Activated CD4-positive, alpha-beta T cell treated with anti-CD3 and anti-CD28 coated beads for 36 hours (primary cell): ENCODE results near the gene AMPD3. TPM values are rescaled to one million over a fixed set of nuclear protein-coding genes. Genes with fewer than 3 reads are reported as not detected.

ENCODE experiments used
- ATAC-seq: fragments of 200-7000 bp; cut with Tn5 transposase; one replicate; pipeline ENCODE4 v1.10.0; 2021; ENCODE audit warnings: mild to moderate bottlenecking, moderate library complexity
- CTCF ChIA-PET: fragments of 350-600 bp; sonication (Branson Sonifier 250); formaldehyde crosslinking; loops from one replicate; lab custom pipeline; 2021; ENCODE audit warnings: antibody characterized with exemption; lab: Charles Lee
- POLR2A ChIA-PET: fragments of 350-600 bp; sonication (Branson Sonifier 250); formaldehyde crosslinking; loops from one replicate; lab custom pipeline; 2021; ENCODE audit warnings: antibody characterized with exemption, inconsistent platforms; lab: Charles Lee
- DNase-seq: peaks from one replicate; pipeline ENCODE4 v3.0.0-alpha.2; 2020
- H3K27ac Mint-ChIP-seq: one replicate; pipeline ENCODE4 v1.8.0; 2021; ENCODE audit warnings: mixed read lengths
- H3K27me3 Mint-ChIP-seq: one replicate; pipeline ENCODE4 v1.8.0; 2021; ENCODE audit warnings: mixed read lengths
- H3K36me3 Mint-ChIP-seq: one replicate; pipeline ENCODE4 v1.8.0; 2021; ENCODE audit warnings: low read depth, mixed read lengths
- H3K4me1 Mint-ChIP-seq: one replicate; pipeline ENCODE4 v1.8.0; 2021; ENCODE audit warnings: mixed read lengths
- H3K4me3 Mint-ChIP-seq: one replicate; pipeline ENCODE4 v1.8.0; 2021; ENCODE audit warnings: mild to moderate bottlenecking, moderate library complexity, mixed read lengths
- H3K9me3 Mint-ChIP-seq: one replicate; pipeline ENCODE4 v1.8.0; 2021; ENCODE audit warnings: low read depth, mixed read lengths
- intact Hi-C, 2 experiments: fragments of 100-400 bp; cut with DNase I in 1 of 2; cut with micrococcal nuclease in 1 of 2; formaldehyde crosslinking; loops; one replicate each; pipeline versions ENCODE4 v1.14.2 to v1.15.1; 2022 to 2024; cut with DNase I, micrococcal nuclease
- total RNA-seq, 2 experiments: library from RNA; stranded (reverse); gene quantifications; one replicate each; pipeline ENCODE4 v1.2.3, GENCODE V29; 2021

AMPD3 gene
- total RNA-seq, 2 experiments from 2014 or later: 26.3 to 27.1 TPM

DNA sequence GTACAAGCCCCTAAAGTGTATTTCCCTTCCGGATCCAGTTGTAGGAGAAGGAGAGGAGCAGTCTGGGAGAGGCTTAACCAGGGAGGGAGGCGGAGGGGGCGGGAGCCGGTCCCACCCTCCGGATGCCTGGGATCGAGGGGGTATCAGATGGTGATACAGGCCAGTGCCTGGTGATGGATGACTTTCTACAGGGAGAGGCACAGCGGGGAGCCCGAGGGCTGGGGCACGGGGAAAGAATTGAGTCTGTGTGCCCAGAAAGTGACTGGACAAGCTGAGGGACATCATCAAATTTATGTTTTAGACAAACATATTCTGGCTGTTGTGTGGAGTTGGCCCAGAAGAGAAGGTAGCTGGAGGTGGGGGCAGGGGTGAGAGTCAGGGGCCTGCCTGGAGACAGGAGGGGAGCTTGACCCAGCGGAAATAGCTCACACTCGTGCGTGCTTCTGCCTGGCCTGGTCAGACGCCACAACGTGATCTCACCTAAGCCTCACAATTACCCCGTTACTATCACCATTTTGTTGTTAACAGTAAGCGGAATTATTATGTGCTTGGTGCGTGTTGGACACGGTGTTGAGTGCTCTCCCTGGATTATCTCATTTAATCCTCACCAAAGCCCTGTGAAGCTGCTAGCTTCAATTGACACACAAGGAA lies 42.4 kb downstream of the AMPD3 start:
- ChIA-PET POLR2A (no interaction called here), CTCF (interaction anchor here (0.6 to 0.8 kb wide), 2 partner anchors 13 to 83 kb away, joined by 3 read pairs; no protein-coding TSS in a partner anchor)
- Mint-ChIP-seq H3K27ac (no peak overlapping the region), H3K4me1 (no peaks in the 10 kb centered on the region), H3K4me3 (no peak overlapping the region), H3K36me3 (peaks cover 33% of the 10 kb centered on the region), H3K27me3 (no peaks in the 10 kb centered on the region), H3K9me3 (no peaks in the 10 kb centered on the region)
- no peak for DNase-seq
- no peak for ATAC-seq
- intact Hi-C loops: no loop called here

DNA sequence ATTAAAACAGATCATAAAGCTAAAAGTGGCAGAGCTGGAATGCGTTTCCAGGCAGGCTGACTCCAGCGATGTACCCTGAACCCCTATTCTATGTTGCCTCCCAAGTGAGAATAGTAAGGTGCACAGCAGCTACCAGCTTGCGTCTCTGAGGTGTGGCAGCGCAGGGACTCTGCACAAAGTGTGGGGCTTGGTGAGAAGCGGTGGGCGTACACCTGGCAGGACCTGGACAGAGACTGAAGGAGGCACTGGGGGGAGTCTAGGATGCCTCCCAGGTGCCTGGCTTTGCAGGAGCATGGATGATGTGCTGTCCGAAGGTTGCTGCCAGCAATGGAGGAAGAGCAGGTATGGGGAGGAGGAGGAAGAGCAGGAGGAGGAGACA lies 42.9 kb downstream of the AMPD3 start:
- Mint-ChIP-seq H3K4me3 (no peak overlapping the region), H3K9me3 (no peaks in the 10 kb centered on the region), H3K4me1 (no peaks in the 10 kb centered on the region), H3K27ac (no peak overlapping the region), H3K27me3 (no peaks in the 10 kb centered on the region), H3K36me3 (peaks cover 33% of the 10 kb centered on the region)
- intact Hi-C loops: no loop called here
- ChIA-PET POLR2A (no interaction called here), CTCF (interaction anchor here (0.6 to 0.8 kb wide), 2 partner anchors 12 to 84 kb away, joined by 3 read pairs; no protein-coding TSS in a partner anchor)
- no peak for ATAC-seq
- DNase-seq: no peak

DNA sequence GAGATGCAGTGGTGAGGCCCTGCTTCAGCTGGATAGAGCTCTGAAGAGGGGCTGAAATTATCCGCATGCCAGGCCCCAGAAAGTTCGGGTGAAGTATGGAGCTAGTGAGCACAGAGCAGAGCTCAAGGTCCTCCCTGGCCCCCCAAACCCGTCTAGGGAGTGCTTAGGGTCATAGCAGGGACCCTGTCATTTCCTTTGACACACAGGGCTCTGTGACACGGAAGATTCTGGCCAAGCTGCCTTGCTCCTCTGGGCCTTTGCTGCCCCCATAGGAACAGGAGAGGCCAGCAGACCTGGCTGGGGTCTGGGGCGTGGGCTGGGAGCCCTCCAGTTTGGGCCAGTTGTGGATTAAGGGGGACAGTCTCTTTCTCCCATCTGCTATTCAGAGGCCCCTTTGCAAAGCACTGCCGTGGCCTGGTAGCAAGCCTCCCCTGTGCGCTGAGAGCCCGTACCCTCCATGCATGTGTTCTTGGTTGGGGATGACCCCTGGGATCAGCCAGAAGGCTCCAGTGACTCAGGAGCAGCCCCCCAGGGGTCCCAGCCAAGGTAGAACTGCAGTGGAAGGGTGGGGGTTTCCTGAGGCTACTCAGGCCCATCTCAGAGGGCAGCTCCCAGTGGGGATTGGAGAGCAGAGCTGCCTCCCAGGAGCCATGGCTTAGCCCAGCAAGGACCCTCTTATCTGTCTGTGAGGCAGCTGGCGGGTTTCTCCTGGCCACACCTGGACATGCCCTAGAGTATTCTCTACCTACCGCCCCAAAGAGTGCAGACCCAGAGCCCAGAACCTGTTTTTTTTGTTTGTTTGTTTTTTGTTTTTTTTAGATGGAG lies 43.6 kb downstream of the AMPD3 start:
- H3K27ac Mint-ChIP-seq: no peak overlapping the region
- peaks cover 35% of the 10 kb centered on the region for H3K36me3 Mint-ChIP-seq
- no peaks in the 10 kb centered on the region for H3K4me1 Mint-ChIP-seq
- POLR2A ChIA-PET: no interaction called here
- DNase-seq (no peak), ATAC-seq (no peak)
- intact Hi-C loops: no loop called here
- no peak overlapping the region for H3K4me3 Mint-ChIP-seq
- CTCF ChIA-PET: no interaction called here
- H3K27me3 Mint-ChIP-seq: no peaks in the 10 kb centered on the region
- H3K9me3 Mint-ChIP-seq: no peaks in the 10 kb centered on the region

DNA sequence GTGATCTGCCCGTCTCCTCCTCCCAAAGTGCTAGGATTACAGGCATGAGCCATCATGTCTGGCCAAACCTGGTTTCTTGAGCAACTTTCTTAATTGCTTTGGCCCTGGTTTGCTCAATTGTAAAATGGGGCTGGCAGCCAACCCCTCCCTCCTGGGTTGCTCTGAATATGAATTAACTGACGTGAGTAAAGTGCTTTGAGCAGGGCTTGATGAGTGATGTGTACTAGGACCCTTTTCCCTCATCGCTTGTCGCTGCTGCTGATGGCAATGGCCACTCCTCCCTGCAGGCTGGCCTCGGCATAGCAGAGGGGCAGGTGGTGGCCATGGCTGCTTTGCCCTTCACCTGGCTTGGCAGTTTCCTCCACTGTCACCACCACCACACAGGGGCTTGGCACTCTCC lies 44.4 kb downstream of the AMPD3 start:
- ChIA-PET POLR2A (no interaction called here), CTCF (no interaction called here)
- DNase-seq (no peak), ATAC-seq (no peak)
- intact Hi-C loops: no loop called here
- no peaks in the 10 kb centered on the region for H3K27me3 Mint-ChIP-seq
- no peak overlapping the region for H3K27ac Mint-ChIP-seq
- H3K36me3 Mint-ChIP-seq: peaks cover 35% of the 10 kb centered on the region
- H3K4me1 Mint-ChIP-seq: no peaks in the 10 kb centered on the region
- H3K4me3 Mint-ChIP-seq: no peak overlapping the region
- H3K9me3 Mint-ChIP-seq: no peaks in the 10 kb centered on the region

DNA sequence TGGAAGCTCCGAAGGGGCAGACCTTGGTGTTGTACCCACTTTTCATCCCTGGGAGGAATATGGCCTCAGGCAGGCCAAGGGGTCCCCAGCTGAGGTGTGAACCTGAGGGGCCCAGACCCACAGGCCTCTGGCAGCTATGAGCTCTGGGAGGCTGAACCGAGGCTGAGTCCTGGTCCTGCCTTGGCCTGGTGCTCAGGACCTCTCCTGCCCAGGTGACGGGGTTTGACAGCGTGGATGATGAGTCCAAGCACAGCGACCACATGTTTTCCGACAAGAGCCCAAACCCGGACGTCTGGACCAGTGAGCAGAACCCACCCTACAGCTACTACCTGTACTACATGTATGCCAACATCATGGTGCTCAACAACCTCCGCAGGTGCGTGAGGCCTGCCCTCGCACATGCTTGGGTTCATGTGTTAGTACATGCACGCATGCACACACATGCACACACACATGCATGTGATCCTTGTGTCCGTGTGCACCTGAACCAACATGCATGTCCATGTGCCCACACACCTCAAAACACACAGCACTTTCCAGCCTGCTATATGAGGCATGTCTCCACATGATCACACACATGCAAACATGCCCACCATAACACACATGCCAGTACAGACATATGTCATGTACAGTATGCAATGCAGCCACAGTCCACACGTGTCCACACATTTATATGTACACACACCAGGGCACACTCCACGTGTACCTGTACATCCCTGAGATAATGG lies 45.0 kb downstream of the AMPD3 start:
- DNase-seq: no peak
- ATAC-seq: no peak
- Mint-ChIP-seq H3K9me3 (no peaks in the 10 kb centered on the region), H3K4me3 (no peak overlapping the region), H3K27me3 (no peaks in the 10 kb centered on the region), H3K27ac (no peak overlapping the region), H3K36me3 (peaks cover 36% of the 10 kb centered on the region), H3K4me1 (no peaks in the 10 kb centered on the region)
- intact Hi-C loops: no loop called here
- POLR2A ChIA-PET: no interaction called here
- CTCF ChIA-PET: no interaction called here

DNA sequence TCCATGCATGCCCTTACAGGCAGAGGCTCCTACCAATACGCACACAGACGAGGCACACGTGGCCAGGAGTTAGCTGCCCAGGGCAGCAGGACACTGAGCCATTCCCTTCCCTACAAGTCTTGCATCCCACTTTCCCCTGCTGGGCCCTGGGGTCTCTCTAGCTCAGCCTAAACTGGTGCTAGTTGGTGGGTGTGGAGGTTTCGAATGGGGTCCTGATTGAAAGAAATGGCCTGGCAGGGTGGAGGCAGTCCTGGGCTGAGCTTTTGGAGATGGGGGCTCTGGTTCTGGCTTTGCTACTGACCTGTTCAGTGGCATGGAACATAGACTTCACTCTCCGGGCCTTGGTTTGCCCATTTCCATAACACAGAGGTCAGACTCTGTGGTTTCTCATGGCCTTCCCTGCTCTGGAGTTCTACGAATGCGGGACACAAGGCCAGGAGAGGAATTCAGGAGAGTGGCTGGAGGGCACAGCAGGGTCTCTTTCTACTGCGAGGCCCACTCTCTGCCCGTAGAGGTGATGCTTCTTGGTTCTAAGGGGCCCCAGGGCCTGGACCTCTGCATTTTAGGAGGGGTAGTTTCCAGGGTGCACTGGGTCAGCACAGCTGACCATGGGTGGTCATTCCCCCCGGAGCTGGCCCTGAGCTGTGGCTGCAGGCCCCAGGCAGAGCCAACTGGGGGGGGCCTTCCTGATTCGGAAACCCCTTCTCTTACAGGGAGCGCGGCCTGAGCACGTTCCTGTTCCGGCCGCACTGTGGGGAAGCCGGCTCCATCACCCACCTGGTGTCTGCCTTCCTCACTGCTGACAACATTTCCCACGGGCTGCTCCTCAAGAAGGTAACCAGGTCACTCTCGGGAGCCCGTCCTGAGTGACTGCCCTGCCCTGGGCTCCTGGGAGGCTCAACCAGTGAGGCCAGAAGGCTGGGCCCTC lies 46.0 kb downstream of the AMPD3 start:
- H3K4me3 Mint-ChIP-seq: no peak overlapping the region
- ATAC-seq (no peak), DNase-seq (no peak)
- no peaks in the 10 kb centered on the region for H3K4me1 Mint-ChIP-seq
- no peak overlapping the region for H3K27ac Mint-ChIP-seq
- ChIA-PET CTCF (interaction anchor here (1.2 kb wide), 1 partner anchor 9 kb away, joined by 3 read pairs; no protein-coding TSS in a partner anchor), POLR2A (no interaction called here)
- H3K36me3 Mint-ChIP-seq: peaks cover 39% of the 10 kb centered on the region
- no peaks in the 10 kb centered on the region for H3K27me3 Mint-ChIP-seq
- intact Hi-C loops: no loop called here
- H3K9me3 Mint-ChIP-seq: no peaks in the 10 kb centered on the region

DNA sequence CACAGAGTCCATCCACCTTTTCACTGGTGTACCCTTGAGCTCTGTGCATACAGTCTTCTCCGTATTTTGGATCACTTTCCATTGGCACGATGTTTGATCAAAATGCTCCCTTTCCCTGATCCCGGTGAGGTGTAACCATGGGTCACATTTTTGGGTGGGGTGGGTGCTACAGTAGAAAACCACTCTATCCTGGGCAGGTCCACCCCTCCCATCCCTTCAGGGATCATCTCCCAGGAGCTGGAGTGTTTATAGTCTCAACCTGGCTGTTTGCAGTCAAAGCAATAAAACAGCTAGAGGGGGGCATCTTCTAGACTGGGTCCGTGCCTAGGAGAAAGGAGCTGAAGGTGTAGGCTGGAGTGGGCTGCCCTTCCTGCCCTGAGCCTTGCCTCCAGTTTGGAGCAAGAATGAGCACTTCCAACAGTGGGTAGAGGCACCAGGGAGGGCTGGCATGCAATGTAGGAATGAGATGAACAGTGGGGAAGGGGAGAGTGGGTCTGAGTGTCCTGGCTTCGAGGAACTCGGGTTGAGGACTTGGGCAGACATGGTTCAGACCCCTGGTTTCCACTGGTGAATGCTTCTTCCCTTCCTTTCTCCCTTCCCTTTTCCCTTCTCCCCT lies 47.1 kb downstream of the AMPD3 start:
- H3K36me3 Mint-ChIP-seq: peaks cover 39% of the 10 kb centered on the region

DNA sequence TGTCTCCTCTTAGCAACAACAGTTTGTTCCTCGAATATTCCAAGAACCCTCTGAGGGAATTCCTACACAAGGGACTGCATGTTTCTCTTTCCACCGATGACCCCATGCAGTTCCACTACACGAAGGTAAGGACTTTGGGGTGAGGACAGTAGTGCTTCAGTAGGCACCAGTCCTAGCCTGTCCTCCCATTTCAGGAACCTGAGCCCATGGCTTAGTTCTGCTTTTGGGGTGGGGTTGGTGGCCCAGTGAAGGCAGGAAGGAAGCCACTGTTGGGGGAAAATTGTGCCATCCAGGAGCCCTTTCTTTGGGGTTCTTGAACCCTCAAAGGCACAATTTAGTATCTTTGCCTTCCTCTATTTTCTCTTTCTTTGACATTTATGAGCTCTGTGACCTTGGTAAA lies 47.7 kb downstream of the AMPD3 start:
- H3K9me3 Mint-ChIP-seq: no peaks in the 10 kb centered on the region
- ATAC-seq: no peak
- no peaks in the 10 kb centered on the region for H3K4me1 Mint-ChIP-seq
- POLR2A ChIA-PET: no interaction called here
- H3K27ac Mint-ChIP-seq: no peak overlapping the region
- intact Hi-C loops: no loop called here
- DNase-seq: no peak
- CTCF ChIA-PET: no interaction called here
- H3K4me3 Mint-ChIP-seq: no peak overlapping the region
- no peaks in the 10 kb centered on the region for H3K27me3 Mint-ChIP-seq
- H3K36me3 Mint-ChIP-seq: peaks cover 35% of the 10 kb centered on the region

More for the DNA sequence above, 47.1 kb downstream of the AMPD3 start:
- Mint-ChIP-seq H3K27ac (no peak overlapping the region), H3K4me1 (no peaks in the 10 kb centered on the region), H3K27me3 (no peaks in the 10 kb centered on the region), H3K9me3 (no peaks in the 10 kb centered on the region), H3K4me3 (no peak overlapping the region)
- ChIA-PET POLR2A (no interaction called here), CTCF (no interaction called here)
- intact Hi-C loops: no loop called here
- ATAC-seq: no peak
- DNase-seq: no peak

DNA sequence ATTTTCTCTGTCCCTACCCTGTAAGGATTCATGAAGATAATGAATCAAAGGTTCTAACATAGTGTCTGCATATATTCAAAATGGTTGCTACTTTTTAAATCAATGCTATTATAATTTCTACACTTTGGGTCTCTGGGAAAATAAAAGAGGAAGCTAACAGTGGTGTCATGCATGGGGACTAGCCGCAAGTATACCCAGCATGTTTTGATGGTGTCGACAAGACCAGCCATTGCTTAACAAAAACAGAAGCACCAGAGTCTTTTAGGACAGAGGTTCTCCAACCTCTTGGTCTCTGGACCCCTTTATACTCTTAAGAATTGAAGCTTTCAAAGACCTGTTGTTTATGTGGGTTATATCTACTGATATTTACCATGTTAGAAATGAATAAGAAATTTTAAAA lies 48.2 kb downstream of the AMPD3 start:
- POLR2A ChIA-PET: no interaction called here
- no peaks in the 10 kb centered on the region for H3K9me3 Mint-ChIP-seq
- intact Hi-C loops: no loop called here

DNA sequence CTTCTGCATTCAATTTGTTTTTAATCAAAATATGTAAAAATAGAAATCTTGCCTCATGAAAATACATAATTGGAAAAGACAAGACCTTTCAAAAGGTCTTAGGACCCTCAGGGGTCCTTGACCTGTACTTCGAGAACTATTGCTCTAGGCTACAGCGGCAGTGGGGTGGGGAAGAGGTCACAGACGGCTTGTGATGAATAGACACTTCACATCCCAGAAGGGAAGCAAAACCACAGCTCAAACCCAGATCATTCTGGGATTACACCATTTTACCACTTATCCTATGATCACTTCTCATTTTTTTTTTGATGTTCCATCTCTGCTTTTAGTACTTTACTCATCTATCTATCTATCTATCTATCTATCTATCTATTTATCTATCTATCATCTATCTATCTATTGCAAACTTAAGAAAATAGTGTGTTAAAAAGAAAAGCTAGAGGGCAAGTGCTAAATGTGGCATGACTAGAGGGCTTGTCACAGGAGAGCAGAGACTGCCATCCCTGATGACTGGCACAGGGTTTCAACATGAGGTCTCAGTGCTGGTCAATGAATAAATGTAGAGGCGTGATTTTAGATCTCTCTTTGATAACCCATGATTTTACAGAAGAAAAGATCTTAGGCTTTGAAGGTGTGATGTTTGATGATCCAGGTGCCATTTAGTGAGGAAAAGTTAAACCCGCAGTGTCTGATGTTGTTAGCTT lies 48.9 kb downstream of the AMPD3 start:
- no peaks in the 10 kb centered on the region for H3K4me1 Mint-ChIP-seq

More for the DNA sequence above, 48.2 kb downstream of the AMPD3 start:
- H3K36me3 Mint-ChIP-seq: peaks cover 31% of the 10 kb centered on the region
- CTCF ChIA-PET: no interaction called here
- H3K27me3 Mint-ChIP-seq: no peaks in the 10 kb centered on the region
- no peak overlapping the region for H3K4me3 Mint-ChIP-seq
- DNase-seq (no peak), ATAC-seq (no peak)
- no peak overlapping the region for H3K27ac Mint-ChIP-seq
- H3K4me1 Mint-ChIP-seq: no peaks in the 10 kb centered on the region

More for the DNA sequence above, 48.9 kb downstream of the AMPD3 start:
- CTCF ChIA-PET: no interaction called here
- POLR2A ChIA-PET: no interaction called here
- ATAC-seq: no peak
- no peak overlapping the region for H3K27ac Mint-ChIP-seq
- intact Hi-C loops: no loop called here
- peaks cover 31% of the 10 kb centered on the region for H3K36me3 Mint-ChIP-seq
- H3K4me3 Mint-ChIP-seq: no peak overlapping the region
- no peaks in the 10 kb centered on the region for H3K27me3 Mint-ChIP-seq
- H3K9me3 Mint-ChIP-seq: no peaks in the 10 kb centered on the region
- no peak for DNase-seq
